Fibroblast of upper back skin (primary cell): ENCODE data around the gene PRKX.
"Not testable (repeated sequence)": the region's sequence is repeated elsewhere in the genome, so short reads cannot be mapped to it uniquely, and the experiment has no call there.

Experiments used
- DNase-seq: peaks from one replicate; pipeline ENCODE4 v3.0.0-alpha.2; 2013

PRKX gene

DNA sequence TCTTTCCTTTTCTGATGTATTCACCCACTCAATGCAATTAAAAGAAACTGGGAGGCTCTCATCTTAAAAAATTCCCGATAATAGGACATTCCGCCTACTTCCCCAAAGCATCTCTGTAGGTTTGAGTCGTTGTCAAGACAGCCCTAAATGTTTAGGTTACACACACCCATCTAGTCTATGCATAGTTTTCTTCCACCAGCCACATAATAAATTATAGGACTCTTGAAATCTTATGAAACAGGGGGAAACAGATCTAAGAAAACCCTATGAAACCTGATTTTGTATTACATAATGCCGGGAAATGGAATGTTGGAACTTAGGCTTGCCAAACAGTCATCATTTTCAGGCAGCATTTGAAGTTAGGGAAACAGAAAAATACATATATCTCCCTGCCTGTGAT lies 150.0 kb downstream of the PRKX start:
- peak; percentile 74 for DNase-seq

- not testable (repeated sequence) for DNase-seq
These were observed 153.4 kb downstream of the PRKX start for GRCh38 chrX:3560010-3560409.
